NAMALWA (cell line): Measurements from ENCODE around the gene RNASET2.
A peak's percentile ranks its signal among the peaks of the same experiment; 100 is the strongest.
"Not testable (repeated sequence)": the region's sequence is repeated elsewhere in the genome, so short reads cannot be mapped to it uniquely, and the experiment has no call there.

Source experiments
- DNase-seq: peaks from one replicate; pipeline ENCODE4 v3.0.0-alpha.2; 2015; ENCODE audit warnings: low spot score

RNASET2 gene

GRCh38 chr6:166927240-166927934 is 29.0 kb downstream of the RNASET2 start:
- no peak for DNase-seq

GRCh38 chr6:166926748-166927147 is 29.6 kb downstream of the RNASET2 start:
- no peak for DNase-seq

- no peak for DNase-seq
Measured at GRCh38 chr6:166925141-166925996, 31.0 kb downstream of the RNASET2 start.

GRCh38 chr6:166924531-166924930 is 31.8 kb downstream of the RNASET2 start:
- no peak for DNase-seq

GRCh38 chr6:166922937-166923336 is 33.4 kb downstream of the RNASET2 start:
- no peak for DNase-seq

- DNase-seq = no peak
Measured at GRCh38 chr6:166921570-166921969, 34.8 kb downstream of the RNASET2 start.

GRCh38 chr6:166916824-166917223 is 39.5 kb downstream of the RNASET2 start:
- no peak for DNase-seq

GRCh38 chr6:166915484-166915883 is 40.9 kb downstream of the RNASET2 start:
- not testable (repeated sequence) for DNase-seq

- DNase-seq = not testable (repeated sequence)
Measured at GRCh38 chr6:166914952-166915351, 41.4 kb downstream of the RNASET2 start.

GRCh38 chr6:166911248-166911677 is 45.1 kb downstream of the RNASET2 start:
- DNase-seq = no peak

- no peak for DNase-seq
Measured at GRCh38 chr6:166910601-166911000, 45.7 kb downstream of the RNASET2 start.

- DNase-seq = no peak
Measured at GRCh38 chr6:166908811-166909210, 47.5 kb downstream of the RNASET2 start.

- DNase-seq = no peak
Measured at GRCh38 chr6:166907871-166908806, 48.2 kb downstream of the RNASET2 start.

GRCh38 chr6:166907373-166907841 is 48.9 kb downstream of the RNASET2 start:
- peak; percentile 43 for DNase-seq

GRCh38 chr6:166906376-166907044 is 49.8 kb downstream of the RNASET2 start:
- no peak for DNase-seq

GRCh38 chr6:166905505-166906134 is 50.7 kb downstream of the RNASET2 start:
- no peak for DNase-seq

- no peak for DNase-seq
Measured at GRCh38 chr6:166905013-166905412, 51.3 kb downstream of the RNASET2 start.

- no peak for DNase-seq
Measured at GRCh38 chr6:166904101-166904746, 52.1 kb downstream of the RNASET2 start.

- DNase-seq = no peak
Measured at GRCh38 chr6:166903500-166903899, 52.9 kb downstream of the RNASET2 start.

- no peak for DNase-seq
Measured at GRCh38 chr6:166903027-166903426, 53.3 kb downstream of the RNASET2 start.
